Activated CD8-positive, alpha-beta T cell treated with anti-CD3 and anti-CD28 coated beads for 36 hours (primary cell): ENCODE measurements around the gene PCDH9. TPM values are rescaled to one million over a fixed set of nuclear protein-coding genes. Genes with fewer than 3 reads are reported as not detected.

Source experiments
- ATAC-seq: fragments of 200-7000 bp; cut with Tn5 transposase; one replicate; pipeline ENCODE4 v1.10.0; 2021; ENCODE audit warnings: mild to moderate bottlenecking, moderate library complexity
- CTCF ChIA-PET: fragments of 350-600 bp; sonication (Branson Sonifier 250); formaldehyde crosslinking; loops from one replicate; lab custom pipeline; 2021; ENCODE audit warnings: antibody characterized with exemption; lab: Charles Lee
- POLR2A ChIA-PET: fragments of 350-600 bp; sonication (Branson Sonifier 250); formaldehyde crosslinking; loops from one replicate; lab custom pipeline; 2021; ENCODE audit warnings: antibody characterized with exemption; lab: Charles Lee
- DNase-seq: peaks from one replicate; pipeline ENCODE4 v3.0.0-alpha.2; 2020
- H3K27ac Mint-ChIP-seq: one replicate; pipeline ENCODE4 v1.8.0; 2021; ENCODE audit warnings: mild to moderate bottlenecking, mixed read lengths
- H3K27me3 Mint-ChIP-seq: one replicate; pipeline ENCODE4 v1.8.0; 2021; ENCODE audit warnings: mixed read lengths
- H3K36me3 Mint-ChIP-seq: one replicate; pipeline ENCODE4 v1.8.0; 2021; ENCODE audit warnings: low read depth, mixed read lengths
- H3K4me1 Mint-ChIP-seq: one replicate; pipeline ENCODE4 v1.8.0; 2021; ENCODE audit warnings: low read depth, mixed read lengths
- H3K4me3 Mint-ChIP-seq: one replicate; pipeline ENCODE4 v1.8.0; 2021; ENCODE audit warnings: mild to moderate bottlenecking, moderate library complexity, mixed read lengths
- H3K9me3 Mint-ChIP-seq: one replicate; pipeline ENCODE4 v1.8.0; 2021; ENCODE audit warnings: mixed read lengths
- intact Hi-C: fragments of 100-400 bp; cut with micrococcal nuclease; formaldehyde crosslinking; loops from one replicate; pipeline ENCODE4 v1.10.0; 2022
- total RNA-seq, 2 experiments: library from RNA; stranded (reverse); gene quantifications; one replicate each; pipeline ENCODE4 v1.2.3, GENCODE V29; 2021
- TF ChIP-seq, protein P1 (sequence below): fragments of 200-600 bp; IDR thresholded peaks from one replicate; pipeline ENCODE4 v1.8.0; 2022; ENCODE audit warnings: antibody characterized with exemption, mild to moderate bottlenecking

The PCDH9 gene
- total RNA-seq, 2 experiments from 2014 or later: 0.04 to 0.14 TPM

DNA sequence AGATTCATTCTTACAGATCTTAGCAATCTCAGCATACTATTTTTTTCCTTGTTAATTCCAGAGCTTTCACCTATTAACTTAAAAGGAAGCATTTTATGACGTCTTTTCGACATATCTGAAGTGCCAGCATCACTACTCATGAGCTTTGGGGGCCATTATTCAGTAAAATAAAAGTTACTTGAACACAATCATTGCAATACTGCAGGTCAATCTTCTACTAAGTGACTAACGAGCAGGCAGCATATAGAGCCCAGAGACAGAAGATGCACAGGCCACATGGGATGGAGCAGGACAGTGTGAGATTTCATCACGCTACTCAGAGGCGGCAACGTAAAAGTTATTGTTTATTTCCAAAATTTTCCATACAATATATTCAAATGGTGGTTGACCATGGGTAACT lies 382.6 kb downstream of the PCDH9 start:
- no peak for DNase-seq
- POLR2A ChIA-PET: no interaction called here

GRCh38 chr13:66845393-66845792 lies 384.7 kb downstream of the PCDH9 start:
- Mint-ChIP-seq H3K4me3 (no peak overlapping the region), H3K36me3 (no peaks in the 10 kb centered on the region), H3K9me3 (no peaks in the 10 kb centered on the region), H3K27me3 (no peaks in the 10 kb centered on the region), H3K4me1 (no peaks in the 10 kb centered on the region), H3K27ac (no peak overlapping the region)
- ChIA-PET POLR2A (no interaction called here), CTCF (no interaction called here)
- ATAC-seq (no peak), DNase-seq (no peak)
- TF ChIP-seq, protein P1, sequence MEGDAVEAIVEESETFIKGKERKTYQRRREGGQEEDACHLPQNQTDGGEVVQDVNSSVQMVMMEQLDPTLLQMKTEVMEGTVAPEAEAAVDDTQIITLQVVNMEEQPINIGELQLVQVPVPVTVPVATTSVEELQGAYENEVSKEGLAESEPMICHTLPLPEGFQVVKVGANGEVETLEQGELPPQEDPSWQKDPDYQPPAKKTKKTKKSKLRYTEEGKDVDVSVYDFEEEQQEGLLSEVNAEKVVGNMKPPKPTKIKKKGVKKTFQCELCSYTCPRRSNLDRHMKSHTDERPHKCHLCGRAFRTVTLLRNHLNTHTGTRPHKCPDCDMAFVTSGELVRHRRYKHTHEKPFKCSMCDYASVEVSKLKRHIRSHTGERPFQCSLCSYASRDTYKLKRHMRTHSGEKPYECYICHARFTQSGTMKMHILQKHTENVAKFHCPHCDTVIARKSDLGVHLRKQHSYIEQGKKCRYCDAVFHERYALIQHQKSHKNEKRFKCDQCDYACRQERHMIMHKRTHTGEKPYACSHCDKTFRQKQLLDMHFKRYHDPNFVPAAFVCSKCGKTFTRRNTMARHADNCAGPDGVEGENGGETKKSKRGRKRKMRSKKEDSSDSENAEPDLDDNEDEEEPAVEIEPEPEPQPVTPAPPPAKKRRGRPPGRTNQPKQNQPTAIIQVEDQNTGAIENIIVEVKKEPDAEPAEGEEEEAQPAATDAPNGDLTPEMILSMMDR: no peak
- intact Hi-C loops: no loop called here

More for the DNA sequence above, 382.6 kb downstream of the PCDH9 start:
- TF ChIP-seq, protein P1: no peak
- H3K4me3 Mint-ChIP-seq: no peak overlapping the region
- H3K36me3 Mint-ChIP-seq: no peaks in the 10 kb centered on the region
- no peaks in the 10 kb centered on the region for H3K9me3 Mint-ChIP-seq
- CTCF ChIA-PET: no interaction called here
- ATAC-seq: no peak
- no peaks in the 10 kb centered on the region for H3K27me3 Mint-ChIP-seq
- no peaks in the 10 kb centered on the region for H3K4me1 Mint-ChIP-seq
- intact Hi-C loops: no loop called here
- no peak overlapping the region for H3K27ac Mint-ChIP-seq

DNA sequence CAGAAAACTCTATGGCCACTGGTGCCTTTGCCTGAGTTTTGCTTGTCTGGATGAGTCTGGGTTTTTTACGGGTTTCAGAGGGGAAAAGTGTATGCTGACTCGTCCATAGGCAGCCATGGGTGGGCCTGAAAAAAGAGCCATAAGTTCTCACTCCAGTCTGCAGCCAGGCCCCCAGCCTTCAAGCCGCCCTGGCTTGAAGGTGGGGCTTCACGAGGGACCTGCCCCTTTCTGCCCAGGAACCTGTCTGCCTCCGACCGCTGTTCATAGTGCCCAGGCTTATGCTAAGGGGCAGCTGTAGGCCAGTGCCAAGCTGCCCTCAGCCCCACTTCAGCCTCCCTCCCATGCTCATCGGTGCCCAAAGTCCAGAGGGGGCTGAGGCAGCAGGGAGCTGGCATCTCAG lies 385.2 kb downstream of the PCDH9 start:
- CTCF ChIA-PET: no interaction called here

GRCh38 chr13:66842766-66843165 lies 387.4 kb downstream of the PCDH9 start:
- Mint-ChIP-seq H3K27ac (no peak overlapping the region), H3K4me3 (no peak overlapping the region), H3K27me3 (no peaks in the 10 kb centered on the region), H3K4me1 (no peaks in the 10 kb centered on the region), H3K9me3 (no peaks in the 10 kb centered on the region), H3K36me3 (no peaks in the 10 kb centered on the region)
- ChIA-PET CTCF (no interaction called here), POLR2A (no interaction called here)
- ATAC-seq: no peak
- no peak for DNase-seq
- TF ChIP-seq, protein P1: no peak
- intact Hi-C loops: no loop called here

More for the DNA sequence above, 385.2 kb downstream of the PCDH9 start:
- Mint-ChIP-seq H3K27ac (no peak overlapping the region), H3K9me3 (no peaks in the 10 kb centered on the region), H3K4me3 (no peak overlapping the region), H3K27me3 (no peaks in the 10 kb centered on the region), H3K4me1 (no peaks in the 10 kb centered on the region), H3K36me3 (no peaks in the 10 kb centered on the region)
- intact Hi-C loops: no loop called here
- TF ChIP-seq, protein P1: no peak
- DNase-seq: no peak
- no peak for ATAC-seq
- POLR2A ChIA-PET: no interaction called here

- Mint-ChIP-seq H3K27me3 (no peaks in the 10 kb centered on the region), H3K36me3 (no peaks in the 10 kb centered on the region), H3K9me3 (no peaks in the 10 kb centered on the region), H3K27ac (no peak overlapping the region), H3K4me1 (no peaks in the 10 kb centered on the region), H3K4me3 (no peak overlapping the region)
- DNase-seq: no peak
- intact Hi-C loops: no loop called here
- no peak for ATAC-seq
- TF ChIP-seq, protein P1: no peak
- ChIA-PET CTCF (no interaction called here), POLR2A (no interaction called here)
Observed at GRCh38 chr13:66840621-66841020, 389.5 kb downstream of the PCDH9 start.
